Kidney (tissue), 14 donors: Measurements from ENCODE around the gene SH2D1B. TPM values are rescaled to one million over a fixed set of nuclear protein-coding genes. Genes with fewer than 3 reads are reported as not detected.

Source experiments
- DNase-seq, 5 donors: peaks; one replicate each; pipeline ENCODE4 v3.0.0-alpha.2; 2013 to 2020
- FAIRE-seq: peaks from 2 replicates; lab custom pipeline; 2012; peaks lifted over from hg19 to GRCh38; lab: Jason Lieb, UNC
- H3K27ac ChIP-seq, 2 donors: one replicate each; pipeline ENCODE4 v1.7.0; 2013; ENCODE audit warnings: low read depth in 2 of 2, low read length in 2 of 2, inconsistent platforms in 1 of 2
- H3K27me3 ChIP-seq: one replicate; pipeline ENCODE4 v1.7.1; 2013; ENCODE audit warnings: low read length, inconsistent platforms; ENCODE audit not compliant: control insufficient read depth, insufficient read depth
- H3K36me3 ChIP-seq, 3 donors: one replicate each; pipeline versions ENCODE4 v1.7.0 to v1.7.1; 2013; ENCODE audit warnings: low read length in 3 of 3, control low read depth in 1 of 3, inconsistent platforms in 1 of 3; ENCODE audit not compliant: insufficient read depth in 3 of 3, control insufficient read depth in 2 of 3
- H3K4me1 ChIP-seq, 3 donors: one replicate each; pipeline versions ENCODE4 v1.7.0 to v1.7.1; 2013; ENCODE audit warnings: low read length in 3 of 3, inconsistent platforms in 1 of 3, low read depth in 1 of 3; ENCODE audit not compliant: control insufficient read depth in 2 of 3, insufficient read depth in 2 of 3
- H3K4me3 ChIP-seq, 3 donors: one replicate each; pipeline versions ENCODE4 v1.7.0 to v1.8.1; 2013; ENCODE audit warnings: low read length in 3 of 3, control low read depth in 1 of 3, inconsistent platforms in 1 of 3
- H3K9ac ChIP-seq, 3 donors: one replicate each; pipeline versions ENCODE4 v1.7.0 to v1.7.1; 2013; ENCODE audit warnings: low read length in 3 of 3, control low read depth in 1 of 3, inconsistent platforms in 1 of 3
- H3K9me3 ChIP-seq, 3 donors: one replicate each; pipeline versions ENCODE4 v1.7.0 to v1.7.1; 2013; ENCODE audit warnings: low read length in 3 of 3, control low read depth in 1 of 3, inconsistent platforms in 1 of 3; ENCODE audit not compliant: control insufficient read depth in 2 of 3, insufficient read depth in 1 of 3
- intact Hi-C: fragments of 100-400 bp; cut with DNase I; formaldehyde crosslinking; loops from one replicate; pipeline ENCODE4 v1.11.1; 2022
- polyA plus RNA-seq: library from polyadenylated mRNA; stranded (reverse); fragments of 350-450 nt; fragmentation: Illumina TruSeq; extraction: RNeasy Lipid Tissue Mini Kit (QIAGEN cat#74804); gene quantifications from one replicate; pipeline ENCODE4 v1.2.3, GENCODE V29; 2014; ENCODE audit warnings: low read depth, low replicate concordance; ENCODE audit not compliant: insufficient read depth
- total RNA-seq: library from RNA; stranded (reverse); fragmentation: NEBNext Ultra II Directional; extraction: Animal tissue kit (Norgen Biotek cat#: 25700); gene quantifications from one replicate; pipeline ENCODE4 v1.2.1, GENCODE V29; 2021
- TF ChIP-seq, protein P1 (sequence below): IDR thresholded peaks from 3 replicates; pipeline ENCODE4 v1.5.1; 2012; ENCODE audit warnings: mild to moderate bottlenecking, moderate library complexity, borderline replicate concordance; ENCODE audit not compliant: insufficient read depth; ENCODE audit errors: extremely low read depth
- donor health status: control.
- donor health status: control.
- donor health status: control.
- donor health status: control.
- donor health status: control.
- donor health status: DM: yes; HTN: yes; CAD: no.
- donor health status: Normal renal cell carcinoma (clear cell type).

Gene SH2D1B
- total and polyA plus RNA-seq, 2 donors from 2014 or later: 0.76 TPM; not detected in 1

GRCh38 chr1:162384601-162385279, 27.2 kb downstream of the SH2D1B start:
- DNase-seq (peak in 1 of 5 donors; percentile 33), FAIRE-seq (no peak)
- Histone ChIP-seq H3K27ac (no peak overlapping the region), H3K9ac (no peak overlapping the region), H3K27me3 (no peaks in the 10 kb centered on the region), H3K36me3 (no peaks in the 10 kb centered on the region), H3K4me3 (no peak overlapping the region), H3K9me3 (no peaks in the 10 kb centered on the region), H3K4me1 (peaks cover 0 to 5% (median 0%) of the 10 kb centered on the region in 3 donors)
- TF ChIP-seq, protein P1, sequence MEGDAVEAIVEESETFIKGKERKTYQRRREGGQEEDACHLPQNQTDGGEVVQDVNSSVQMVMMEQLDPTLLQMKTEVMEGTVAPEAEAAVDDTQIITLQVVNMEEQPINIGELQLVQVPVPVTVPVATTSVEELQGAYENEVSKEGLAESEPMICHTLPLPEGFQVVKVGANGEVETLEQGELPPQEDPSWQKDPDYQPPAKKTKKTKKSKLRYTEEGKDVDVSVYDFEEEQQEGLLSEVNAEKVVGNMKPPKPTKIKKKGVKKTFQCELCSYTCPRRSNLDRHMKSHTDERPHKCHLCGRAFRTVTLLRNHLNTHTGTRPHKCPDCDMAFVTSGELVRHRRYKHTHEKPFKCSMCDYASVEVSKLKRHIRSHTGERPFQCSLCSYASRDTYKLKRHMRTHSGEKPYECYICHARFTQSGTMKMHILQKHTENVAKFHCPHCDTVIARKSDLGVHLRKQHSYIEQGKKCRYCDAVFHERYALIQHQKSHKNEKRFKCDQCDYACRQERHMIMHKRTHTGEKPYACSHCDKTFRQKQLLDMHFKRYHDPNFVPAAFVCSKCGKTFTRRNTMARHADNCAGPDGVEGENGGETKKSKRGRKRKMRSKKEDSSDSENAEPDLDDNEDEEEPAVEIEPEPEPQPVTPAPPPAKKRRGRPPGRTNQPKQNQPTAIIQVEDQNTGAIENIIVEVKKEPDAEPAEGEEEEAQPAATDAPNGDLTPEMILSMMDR: no peak
- intact Hi-C loops: no loop called here

DNA sequence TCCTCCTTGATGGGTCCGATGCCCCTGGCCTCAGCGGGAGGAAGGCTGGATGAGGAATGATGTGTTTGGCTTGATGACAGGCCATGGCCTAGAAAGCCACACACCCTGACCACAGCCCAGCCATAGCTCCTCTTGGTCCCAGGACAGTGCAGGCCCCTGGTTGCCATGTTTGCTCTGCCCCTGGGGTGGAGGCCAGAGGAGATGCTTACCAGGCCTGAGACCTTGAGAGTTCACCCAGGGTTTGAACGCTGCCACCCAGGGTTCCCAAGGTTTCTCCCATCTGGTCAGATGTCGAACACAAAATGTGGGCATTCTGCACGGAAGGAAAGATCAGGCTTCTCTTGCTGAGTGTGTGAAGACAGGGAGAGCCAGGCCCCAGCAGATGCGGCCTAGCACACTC, 27.8 kb downstream of the SH2D1B start:
- no peak for DNase-seq
- intact Hi-C loops: no loop called here
- no peaks in the 10 kb centered on the region for H3K9me3 ChIP-seq
- TF ChIP-seq, protein P1: no peak
- peaks cover 0 to 5% (median 0%) of the 10 kb centered on the region in 3 donors for H3K4me1 ChIP-seq
- no peak for FAIRE-seq
- no peak overlapping the region for H3K9ac ChIP-seq
- H3K36me3 ChIP-seq: no peaks in the 10 kb centered on the region
- H3K27me3 ChIP-seq: no peaks in the 10 kb centered on the region
- no peak overlapping the region for H3K4me3 ChIP-seq
- H3K27ac ChIP-seq: no peak overlapping the region

DNA sequence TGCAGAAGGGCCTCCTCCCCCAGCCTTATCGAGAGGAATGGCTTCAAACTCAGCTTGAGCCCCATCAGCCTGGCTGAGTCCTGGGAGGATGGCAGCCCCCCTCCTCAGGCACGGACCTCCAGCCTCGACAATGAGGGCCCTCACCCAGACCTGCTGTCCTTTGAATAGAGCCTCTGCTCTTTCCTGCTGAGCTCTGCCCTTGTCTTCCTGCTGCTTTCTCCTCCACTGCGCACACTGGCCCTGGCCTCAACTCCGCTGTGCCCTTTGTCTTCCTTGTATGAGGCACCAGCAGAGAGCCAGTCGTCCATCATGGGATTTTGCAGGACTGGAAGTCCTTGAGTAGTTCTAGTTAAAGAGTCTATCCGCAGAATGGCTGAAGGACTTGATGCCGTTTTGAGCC, 28.4 kb downstream of the SH2D1B start:
- H3K9ac ChIP-seq: no peak overlapping the region
- H3K9me3 ChIP-seq: no peaks in the 10 kb centered on the region
- intact Hi-C loops: no loop called here
- FAIRE-seq (no peak), DNase-seq (no peak)
- H3K27me3 ChIP-seq: no peaks in the 10 kb centered on the region
- TF ChIP-seq, protein P1: no peak
- no peaks in the 10 kb centered on the region for H3K36me3 ChIP-seq
- peaks cover 0 to 5% (median 0%) of the 10 kb centered on the region in 3 donors for H3K4me1 ChIP-seq
- no peak overlapping the region for H3K27ac ChIP-seq
- H3K4me3 ChIP-seq: no peak overlapping the region
